GM23248 (cell line): Measurements from ENCODE around the gene WHRN. TPM values are rescaled to one million over a fixed set of nuclear protein-coding genes. Genes with fewer than 3 reads are reported as not detected.

Experiments
- DNase-seq: peaks from one replicate; pipeline ENCODE4 v3.0.0-alpha.2; 2015
- H2AFZ ChIP-seq: fragments of 200-600 bp; sonication (generic); 2 replicates; pipeline ENCODE4 v1.6.1; 2016; ENCODE audit warnings: antibody characterized with exemption
- H3F3A ChIP-seq: fragments of 200-600 bp; sonication (generic); 2 replicates; pipeline ENCODE4 v1.6.1; 2016; ENCODE audit warnings: mild to moderate bottlenecking, antibody characterized with exemption, mixed run types; ENCODE audit not compliant: insufficient read depth
- H3K27ac ChIP-seq: fragments of 200-600 bp; sonication (generic); 2 replicates; pipeline ENCODE4 v1.5.1; 2016; ENCODE audit warnings: mild to moderate bottlenecking
- H3K27me3 ChIP-seq: fragments of 200-600 bp; sonication (generic); replicated peaks from 2 replicates; pipeline ENCODE4 v1.6.1; 2016; ENCODE audit warnings: mild to moderate bottlenecking; ENCODE audit not compliant: insufficient read depth
- H3K36me3 ChIP-seq: fragments of 200-600 bp; sonication (generic); 2 replicates; pipeline ENCODE4 v1.6.1; 2016; ENCODE audit warnings: low read depth, mild to moderate bottlenecking
- H3K4me1 ChIP-seq: fragments of 200-600 bp; sonication (generic); 2 replicates; pipeline ENCODE4 v1.6.1; 2016; ENCODE audit warnings: mild to moderate bottlenecking; ENCODE audit not compliant: insufficient read depth
- H3K4me2 ChIP-seq: fragments of 200-600 bp; sonication (generic); one replicate; pipeline ENCODE4 v1.6.1; 2016; ENCODE audit warnings: mild to moderate bottlenecking; ENCODE audit not compliant: unreplicated experiment
- H3K4me3 ChIP-seq: fragments of 200-600 bp; sonication (generic); 2 replicates; pipeline ENCODE4 v1.5.1; 2016; ENCODE audit warnings: mild to moderate bottlenecking
- H3K79me2 ChIP-seq: fragments of 200-600 bp; sonication (generic); 2 replicates; pipeline ENCODE4 v1.6.1; 2016; ENCODE audit warnings: mild to moderate bottlenecking; ENCODE audit not compliant: insufficient read depth
- H3K9ac ChIP-seq: fragments of 200-600 bp; sonication (generic); 2 replicates; pipeline ENCODE4 v1.6.1; 2016; ENCODE audit warnings: mild to moderate bottlenecking
- H3K9me2 ChIP-seq: fragments of 200-600 bp; sonication (generic); 2 replicates; pipeline ENCODE4 v1.6.1; 2016; ENCODE audit warnings: mixed run types, mild to moderate bottlenecking, moderate library complexity; ENCODE audit not compliant: insufficient read depth
- H3K9me3 ChIP-seq: fragments of 200-600 bp; sonication (generic); one replicate; pipeline ENCODE4 v1.6.1; 2017; ENCODE audit warnings: low read depth
- H4K20me1 ChIP-seq: fragments of 200-600 bp; sonication (generic); 2 replicates; pipeline ENCODE4 v1.6.0; 2016; ENCODE audit not compliant: insufficient read depth
- EZH2 ChIP-seq: fragments of 200-600 bp; sonication (generic); IDR thresholded peaks from 2 replicates; pipeline ENCODE4 v1.6.1; 2018; ENCODE audit warnings: antibody characterized with exemption, mild to moderate bottlenecking; ENCODE audit not compliant: insufficient read depth, poor library complexity, severe bottlenecking
- EZH2phosphoT487 ChIP-seq: fragments of 200-600 bp; sonication (generic); IDR thresholded peaks from 2 replicates; pipeline ENCODE4 v1.6.1; 2018; ENCODE audit warnings: antibody characterized with exemption, moderate library complexity, mild to moderate bottlenecking, low read depth; ENCODE audit not compliant: insufficient read depth
- WGBS, 2 experiments: methylation state at CpG; one replicate each; pipeline ENCODE4 v1.1.6; 2015 to 2017; ENCODE audit warnings: low lambda C conversion rate in 2 of 2, low coverage in 1 of 2; ENCODE audit errors: missing lambda C conversion rate in 2 of 2; 5-methylcytosine and 5-hydroxymethylcytosine counted together
- in situ Hi-C: fragments of 300-500 bp; cut with MboI; formaldehyde crosslinking; loops from 2 replicates; pipeline ENCODE4 v1.15.0; 2020
- polyA plus RNA-seq: library from polyadenylated mRNA; unstranded; fragments of >200 nt; fragmentation: Nextera tagmentation; extraction: Ambion mirVana; gene quantifications from 2 replicates; pipeline ENCODE4 v1.2.1, GENCODE V29; 2016
- total RNA-seq: library from RNA; depleted of rRNA; stranded (reverse); fragments of >200 nt; shearing (Covaris generic); gene quantifications from 2 replicates; pipeline ENCODE4 v1.2.3, GENCODE V29; 2014

WHRN gene
- total and polyA plus RNA-seq, 2 experiments from 2014 or later, result 0.76 to 1.5 TPM

- in situ Hi-C loops, result loop anchor here (10.0 kb wide), 1 partner anchor 224 kb away; the partner anchor contains the start of gene TEX53
- no peaks in the 10 kb centered on the region for H3K9me2 ChIP-seq
- no peak overlapping the region for H3K4me2 ChIP-seq
- H3K27me3 ChIP-seq, result no peaks in the 10 kb centered on the region
- TF ChIP-seq EZH2phosphoT487, result no peak
- no peaks in the 10 kb centered on the region for H3K9me3 ChIP-seq
- WGBS, 2 experiments, result 74 to 80% methylated on average over 4 of the region's 4 CpGs
- no peak overlapping the region for H3K9ac ChIP-seq
- H3K4me1 ChIP-seq, result no peaks in the 10 kb centered on the region
- no peaks in the 10 kb centered on the region for H3F3A ChIP-seq
- H3K27ac ChIP-seq, result no peak overlapping the region
- H3K36me3 ChIP-seq, result no peaks in the 10 kb centered on the region
- DNase-seq, result no peak
- no peaks in the 10 kb centered on the region for H3K79me2 ChIP-seq
- no peak overlapping the region for H2AFZ ChIP-seq
- H3K4me3 ChIP-seq, result no peak overlapping the region
- H4K20me1 ChIP-seq, result no peaks in the 10 kb centered on the region
These were observed 74.3 kb downstream of the WHRN start for GRCh38 chr9:114431003-114431402.

DNA sequence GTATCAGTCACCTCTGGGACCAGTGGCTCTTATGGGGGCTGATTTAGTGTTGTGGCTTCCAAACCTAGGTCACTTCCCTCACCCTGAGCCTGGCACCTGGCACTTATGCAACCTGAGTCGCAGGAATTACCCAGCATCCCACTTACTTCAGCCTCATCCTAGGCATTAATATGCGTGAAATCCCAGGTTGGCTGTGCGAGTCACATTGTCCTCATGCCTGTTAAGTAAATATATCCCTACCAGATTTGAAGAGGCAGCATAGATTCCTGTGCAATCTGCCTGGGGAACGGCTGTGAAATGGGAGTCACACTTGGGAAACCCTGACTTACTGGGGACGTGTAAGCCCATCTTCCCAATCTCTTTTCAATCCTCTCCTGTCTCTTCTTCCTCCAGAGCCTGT lies 74.8 kb downstream of the WHRN start:
- DNase-seq, result no peak
- H3K9ac ChIP-seq, result no peak overlapping the region
- no peaks in the 10 kb centered on the region for H3K27me3 ChIP-seq
- H3K27ac ChIP-seq, result no peak overlapping the region
- WGBS, 2 experiments, result 73 to 74% methylated on average over 5 of the region's 5 CpGs
- in situ Hi-C loops, result loop anchor here (10.0 kb wide), 1 partner anchor 224 kb away; the partner anchor contains the start of gene TEX53
- no peaks in the 10 kb centered on the region for H3F3A ChIP-seq
- H3K9me2 ChIP-seq, result no peaks in the 10 kb centered on the region
- TF ChIP-seq EZH2 (no peak), EZH2phosphoT487 (no peak)
- H3K4me1 ChIP-seq, result no peaks in the 10 kb centered on the region
- no peaks in the 10 kb centered on the region for H3K9me3 ChIP-seq
- no peak overlapping the region for H2AFZ ChIP-seq
- H3K4me3 ChIP-seq, result no peak overlapping the region
- no peaks in the 10 kb centered on the region for H4K20me1 ChIP-seq
- H3K79me2 ChIP-seq, result no peaks in the 10 kb centered on the region
- no peaks in the 10 kb centered on the region for H3K36me3 ChIP-seq
- H3K4me2 ChIP-seq, result no peak overlapping the region

DNA sequence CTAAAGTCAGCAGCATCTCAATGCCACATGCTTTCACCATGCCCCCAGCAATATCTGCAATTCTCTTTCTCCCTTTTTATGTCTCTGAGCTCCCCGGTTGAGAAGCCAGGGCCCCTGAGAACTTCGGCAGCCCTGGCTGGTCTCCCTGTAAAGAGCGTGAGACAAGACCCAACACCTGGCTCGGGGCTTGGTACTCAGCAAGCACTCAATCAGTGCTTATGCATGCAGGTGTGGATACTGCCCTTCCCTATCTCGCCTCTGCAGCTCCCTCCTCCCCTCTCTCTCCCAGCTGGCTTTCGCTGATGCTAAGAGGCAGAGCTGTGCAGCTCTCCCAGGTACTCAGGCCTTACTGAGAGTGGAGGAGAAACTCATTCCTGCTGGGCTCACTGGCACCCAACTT lies 75.8 kb downstream of the WHRN start:
- H3F3A ChIP-seq, result no peaks in the 10 kb centered on the region
- H3K36me3 ChIP-seq, result no peaks in the 10 kb centered on the region
- TF ChIP-seq EZH2phosphoT487, result no peak
- H3K27me3 ChIP-seq, result no peaks in the 10 kb centered on the region
- no peaks in the 10 kb centered on the region for H4K20me1 ChIP-seq
- no peaks in the 10 kb centered on the region for H3K9me3 ChIP-seq
- DNase-seq, result no peak
- 86 to 87% methylated on average over 6 of the region's 6 CpGs for WGBS, 2 experiments
- H3K9ac ChIP-seq, result no peak overlapping the region
- H3K79me2 ChIP-seq, result no peaks in the 10 kb centered on the region
- no peaks in the 10 kb centered on the region for H3K4me1 ChIP-seq
- H3K4me2 ChIP-seq, result no peak overlapping the region
- no peak overlapping the region for H3K27ac ChIP-seq
- no peak overlapping the region for H3K4me3 ChIP-seq
- H3K9me2 ChIP-seq, result no peaks in the 10 kb centered on the region
- no peak overlapping the region for H2AFZ ChIP-seq
- in situ Hi-C loops, result no loop called here

- Histone ChIP-seq H3K27ac (no peak overlapping the region), H3F3A (no peaks in the 10 kb centered on the region), H3K4me3 (no peak overlapping the region), H3K4me2 (no peak overlapping the region), H3K36me3 (no peaks in the 10 kb centered on the region), H3K79me2 (no peaks in the 10 kb centered on the region), H2AFZ (no peak overlapping the region), H3K9me3 (no peaks in the 10 kb centered on the region), H4K20me1 (no peaks in the 10 kb centered on the region), H3K27me3 (no peaks in the 10 kb centered on the region), H3K9ac (no peak overlapping the region), H3K9me2 (no peaks in the 10 kb centered on the region), H3K4me1 (no peaks in the 10 kb centered on the region)
- 80 to 82% methylated on average over 8 of the region's 8 CpGs for WGBS, 2 experiments
- DNase-seq, result no peak
- in situ Hi-C loops, result no loop called here
- TF ChIP-seq EZH2phosphoT487 (no peak), EZH2 (no peak)
These were observed 76.8 kb downstream of the WHRN start for GRCh38 chr9:114428466-114428865.

GRCh38 chr9:114427644-114428043 lies 77.6 kb downstream of the WHRN start:
- 97% methylated on average over 4 of the region's 4 CpGs for WGBS, 2 experiments
- Histone ChIP-seq H3K79me2 (no peaks in the 10 kb centered on the region), H3K9me2 (no peaks in the 10 kb centered on the region), H3K9ac (no peak overlapping the region), H3K27ac (no peak overlapping the region), H2AFZ (no peak overlapping the region), H3K4me2 (no peak overlapping the region), H3F3A (no peaks in the 10 kb centered on the region), H3K4me3 (no peak overlapping the region), H3K27me3 (no peaks in the 10 kb centered on the region), H3K9me3 (no peaks in the 10 kb centered on the region), H3K4me1 (no peaks in the 10 kb centered on the region), H3K36me3 (no peaks in the 10 kb centered on the region), H4K20me1 (no peaks in the 10 kb centered on the region)
- DNase-seq, result no peak
- TF ChIP-seq EZH2 (no peak), EZH2phosphoT487 (no peak)
- in situ Hi-C loops, result no loop called here
